ENCODE measurements around the gene TMEM181.

TMEM181 gene

GRCh38 chr6:158684311-158684710 lies 124.4 kb downstream of the TMEM181 start:
- no peak for DNase-seq (ENCODE audit: low read depth in 1 of 2, low spot score in 1 of 2)

- DNase-seq (ENCODE audit: low read depth in 1 of 2, low spot score in 1 of 2), result no peak
Measured at GRCh38 chr6:158684745-158685324, 124.9 kb downstream of the TMEM181 start.
